Endothelial cell (in vitro differentiated cells): ENCODE results near the gene PIP5KL1. TPM values are rescaled to one million over a fixed set of nuclear protein-coding genes. Genes with fewer than 3 reads are reported as not detected.

ENCODE experiments used
- DNase-seq: peaks from one replicate; pipeline ENCODE4 v3.0.0; 2021; ENCODE audit warnings: low spot score
- H3K27ac Mint-ChIP-seq: one replicate; pipeline ENCODE4 v1.8.0; 2021; ENCODE audit warnings: mixed read lengths, inconsistent platforms; ENCODE audit not compliant: unreplicated experiment
- H3K27me3 Mint-ChIP-seq: one replicate; pipeline ENCODE4 v1.8.0; 2021; ENCODE audit warnings: mild to moderate bottlenecking, moderate library complexity, mixed read lengths, inconsistent platforms; ENCODE audit not compliant: unreplicated experiment
- H3K36me3 Mint-ChIP-seq: one replicate; pipeline ENCODE4 v1.8.0; 2021; ENCODE audit warnings: mild to moderate bottlenecking, low read depth, mixed read lengths, inconsistent platforms; ENCODE audit not compliant: unreplicated experiment
- H3K4me1 Mint-ChIP-seq: one replicate; pipeline ENCODE4 v1.8.0; 2021; ENCODE audit warnings: mild to moderate bottlenecking, mixed read lengths, inconsistent platforms; ENCODE audit not compliant: unreplicated experiment
- H3K4me3 Mint-ChIP-seq: one replicate; pipeline ENCODE4 v1.8.0; 2021; ENCODE audit warnings: mild to moderate bottlenecking, mixed read lengths, inconsistent platforms; ENCODE audit not compliant: unreplicated experiment
- H3K9me3 Mint-ChIP-seq: one replicate; pipeline ENCODE4 v1.8.0; 2021; ENCODE audit warnings: mixed read lengths, inconsistent platforms; ENCODE audit not compliant: unreplicated experiment
- total RNA-seq: library from RNA; stranded (reverse); fragmentation: NEBNext Ultra II Directional; extraction: Animal tissue kit (Norgen Biotek cat#: 25700); gene quantifications from one replicate; pipeline ENCODE4 v1.2.1, GENCODE V29; 2021; ENCODE audit not compliant: unreplicated experiment
- TF ChIP-seq, protein P1 (sequence below): fragments of 200-600 bp; sonication (generic); IDR thresholded peaks from one replicate; pipeline ENCODE4 v1.5.0; 2021; ENCODE audit warnings: antibody characterized with exemption; ENCODE audit not compliant: unreplicated experiment

Gene PIP5KL1
- total RNA-seq, 1 donor from 2014 or later = 2.4 TPM

DNA sequence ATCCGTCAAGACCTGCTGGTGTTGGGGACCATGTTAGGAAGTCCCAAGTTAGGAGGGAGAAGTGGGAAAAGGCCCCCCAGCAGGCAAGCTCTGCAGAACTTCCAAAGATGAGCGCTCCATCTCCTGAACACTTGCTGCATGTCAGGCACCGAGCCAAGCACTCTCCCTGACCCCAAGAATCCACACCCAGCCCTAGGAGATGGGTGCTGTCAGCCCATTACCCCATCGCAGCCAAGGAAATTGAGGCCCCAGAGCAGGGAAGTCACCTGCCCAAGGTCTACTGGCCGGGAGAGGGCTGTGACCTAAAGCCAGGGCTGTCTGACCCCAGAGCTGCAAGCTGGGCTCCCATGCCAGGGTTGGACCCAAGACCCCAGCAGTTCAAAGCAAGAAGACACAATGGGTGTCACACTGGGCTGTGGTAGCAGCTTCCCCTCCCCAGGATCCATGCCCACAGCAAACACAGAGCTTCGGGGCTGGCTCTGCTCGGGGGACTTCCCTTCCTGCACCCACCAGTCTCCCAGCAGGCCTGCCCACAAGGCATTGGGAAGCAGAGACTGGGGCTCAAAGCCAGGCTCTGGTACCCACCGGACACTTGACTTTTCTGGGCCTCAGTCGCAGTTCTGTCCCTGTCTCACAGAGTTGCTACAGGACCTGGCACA is 36.7 kb upstream of the PIP5KL1 start:
- H3K9me3 Mint-ChIP-seq = no peaks in the 10 kb centered on the region
- peaks cover 6% of the 10 kb centered on the region for H3K27me3 Mint-ChIP-seq
- H3K4me3 Mint-ChIP-seq = no peak overlapping the region
- H3K4me1 Mint-ChIP-seq = peaks cover 8% of the 10 kb centered on the region
- TF ChIP-seq, protein P1, sequence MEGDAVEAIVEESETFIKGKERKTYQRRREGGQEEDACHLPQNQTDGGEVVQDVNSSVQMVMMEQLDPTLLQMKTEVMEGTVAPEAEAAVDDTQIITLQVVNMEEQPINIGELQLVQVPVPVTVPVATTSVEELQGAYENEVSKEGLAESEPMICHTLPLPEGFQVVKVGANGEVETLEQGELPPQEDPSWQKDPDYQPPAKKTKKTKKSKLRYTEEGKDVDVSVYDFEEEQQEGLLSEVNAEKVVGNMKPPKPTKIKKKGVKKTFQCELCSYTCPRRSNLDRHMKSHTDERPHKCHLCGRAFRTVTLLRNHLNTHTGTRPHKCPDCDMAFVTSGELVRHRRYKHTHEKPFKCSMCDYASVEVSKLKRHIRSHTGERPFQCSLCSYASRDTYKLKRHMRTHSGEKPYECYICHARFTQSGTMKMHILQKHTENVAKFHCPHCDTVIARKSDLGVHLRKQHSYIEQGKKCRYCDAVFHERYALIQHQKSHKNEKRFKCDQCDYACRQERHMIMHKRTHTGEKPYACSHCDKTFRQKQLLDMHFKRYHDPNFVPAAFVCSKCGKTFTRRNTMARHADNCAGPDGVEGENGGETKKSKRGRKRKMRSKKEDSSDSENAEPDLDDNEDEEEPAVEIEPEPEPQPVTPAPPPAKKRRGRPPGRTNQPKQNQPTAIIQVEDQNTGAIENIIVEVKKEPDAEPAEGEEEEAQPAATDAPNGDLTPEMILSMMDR = no peak
- peaks cover 4% of the 10 kb centered on the region for H3K36me3 Mint-ChIP-seq
- no peak overlapping the region for H3K27ac Mint-ChIP-seq
- no peak for DNase-seq

DNA sequence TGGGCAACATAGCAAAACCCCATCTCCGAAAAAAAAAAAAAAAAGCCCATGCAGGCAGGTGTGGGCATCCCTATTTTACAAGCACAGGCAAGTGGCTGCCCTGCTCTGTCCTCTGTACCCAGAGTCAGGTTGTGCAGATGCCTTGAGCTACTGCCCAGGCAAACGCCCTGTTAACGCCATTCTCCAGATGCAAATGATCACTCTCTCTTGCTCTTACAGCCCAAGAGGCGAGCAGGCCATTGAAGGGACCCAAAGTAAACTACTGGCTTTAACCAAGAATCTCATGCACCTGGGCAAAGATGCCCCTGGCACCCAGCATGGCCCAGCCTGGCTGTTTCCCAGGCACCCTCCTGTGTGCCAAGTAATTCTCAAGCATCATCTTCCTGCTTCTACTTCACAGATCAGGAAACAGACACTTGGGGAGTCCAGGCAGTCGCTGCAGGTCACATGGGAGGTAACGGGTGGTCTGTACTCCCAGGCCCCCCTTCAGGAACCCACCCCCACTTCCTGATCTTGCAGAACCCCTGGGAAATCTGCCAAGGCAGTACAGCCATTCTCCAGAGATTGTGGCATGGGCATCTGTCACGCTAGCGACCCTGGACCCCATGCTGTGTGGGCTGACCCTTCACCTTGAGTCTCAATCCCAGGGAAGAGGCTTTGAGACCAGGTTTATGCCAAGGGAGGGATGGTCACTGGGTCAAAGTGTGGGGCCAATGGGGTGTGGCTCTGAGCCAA is 36.0 kb upstream of the PIP5KL1 start:
- Mint-ChIP-seq H3K4me1 (peaks cover 5% of the 10 kb centered on the region), H3K4me3 (no peak overlapping the region), H3K27me3 (peaks cover 7% of the 10 kb centered on the region), H3K9me3 (no peaks in the 10 kb centered on the region), H3K36me3 (peaks cover 4% of the 10 kb centered on the region), H3K27ac (no peak overlapping the region)
- TF ChIP-seq, protein P1 = no peak
- no peak for DNase-seq

DNA sequence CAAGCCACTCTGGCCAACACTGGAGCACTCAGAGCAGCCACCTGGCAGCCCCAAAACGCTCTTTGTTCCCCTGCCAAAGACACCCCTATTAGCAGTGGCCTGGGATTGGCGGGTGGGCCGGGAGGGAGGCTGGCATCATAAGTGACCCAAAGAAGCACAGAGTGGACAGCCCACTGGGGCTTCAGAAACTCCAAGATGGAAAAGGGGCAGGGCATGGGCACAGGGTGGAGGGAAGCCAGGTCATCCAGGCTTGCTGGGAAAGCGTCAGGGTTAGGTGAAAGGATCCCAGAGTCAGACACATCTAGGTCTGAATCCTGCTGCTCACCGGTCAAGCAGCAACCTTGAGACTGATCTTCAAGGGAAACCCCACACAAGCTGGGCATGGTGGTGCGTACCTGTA is 35.4 kb upstream of the PIP5KL1 start:
- H3K36me3 Mint-ChIP-seq = peaks cover 4% of the 10 kb centered on the region
- no peak overlapping the region for H3K4me3 Mint-ChIP-seq
- TF ChIP-seq, protein P1 = no peak
- H3K27ac Mint-ChIP-seq = no peak overlapping the region
- H3K4me1 Mint-ChIP-seq = peaks cover 4% of the 10 kb centered on the region
- no peaks in the 10 kb centered on the region for H3K9me3 Mint-ChIP-seq
- no peak for DNase-seq
- H3K27me3 Mint-ChIP-seq = peaks cover 8% of the 10 kb centered on the region

DNA sequence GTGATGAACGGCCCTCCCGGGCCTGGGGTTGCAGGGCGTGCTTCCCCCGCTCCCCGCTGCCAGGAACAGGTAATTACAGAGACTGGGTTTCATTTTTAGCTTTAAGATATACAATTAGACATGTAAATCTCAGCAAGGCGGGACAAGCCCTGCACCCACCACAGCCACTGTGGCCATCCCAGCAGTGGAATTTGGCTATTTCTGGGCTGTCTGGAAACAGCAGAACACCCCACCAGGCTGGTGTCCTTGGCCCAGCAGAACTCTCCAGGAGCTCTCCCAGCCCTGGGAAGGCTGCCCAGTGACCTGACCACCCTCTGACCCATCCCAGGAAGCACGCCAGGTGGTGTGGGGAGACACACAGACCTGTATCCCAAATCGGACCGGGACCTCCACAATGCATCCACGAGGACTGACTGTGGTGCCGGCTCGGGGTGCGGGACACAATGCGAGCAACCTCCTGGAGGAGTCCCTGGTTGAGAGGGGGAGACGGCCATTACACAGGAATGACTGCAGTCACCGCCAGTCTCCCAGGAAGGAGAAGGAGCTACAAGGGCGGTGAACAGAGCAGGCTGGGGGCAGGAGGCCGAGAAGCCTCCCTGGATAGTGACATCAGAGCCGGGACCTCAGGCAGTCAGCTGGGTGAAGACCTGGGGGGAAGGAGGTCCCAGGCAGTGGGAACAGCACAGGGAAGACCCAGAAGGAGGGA is 32.9 kb upstream of the PIP5KL1 start:
- TF ChIP-seq, protein P1 = no peak
- Mint-ChIP-seq H3K9me3 (no peaks in the 10 kb centered on the region), H3K4me1 (no peaks in the 10 kb centered on the region), H3K27ac (no peak overlapping the region), H3K27me3 (peaks cover 8% of the 10 kb centered on the region), H3K4me3 (no peak overlapping the region), H3K36me3 (no peaks in the 10 kb centered on the region)
- no peak for DNase-seq

DNA sequence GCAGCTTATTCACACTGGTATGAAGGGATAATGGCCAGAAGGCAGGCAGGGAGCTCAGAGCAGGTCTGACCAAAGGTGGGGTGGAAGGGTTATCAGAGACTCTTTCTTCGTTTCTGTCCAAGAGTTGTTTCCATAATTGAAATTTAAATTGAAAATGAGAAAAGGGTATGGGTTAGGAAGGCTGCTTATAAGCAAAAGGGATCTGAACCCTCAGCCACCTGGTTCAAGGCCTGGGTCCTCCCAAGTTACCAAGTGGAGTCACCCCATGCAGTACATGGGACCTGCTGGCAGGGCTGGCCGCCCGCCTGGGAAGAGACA is 32.4 kb upstream of the PIP5KL1 start:
- Mint-ChIP-seq H3K27me3 (peaks cover 8% of the 10 kb centered on the region), H3K36me3 (no peaks in the 10 kb centered on the region), H3K27ac (no peak overlapping the region), H3K4me3 (no peak overlapping the region), H3K9me3 (no peaks in the 10 kb centered on the region), H3K4me1 (no peaks in the 10 kb centered on the region)
- DNase-seq = no peak
- TF ChIP-seq, protein P1 = no peak
